Measurements from ENCODE around the gene LY9. TPM values are rescaled to one million over a fixed set of nuclear protein-coding genes. Genes with fewer than 3 reads are reported as not detected.

LY9 gene
- polyA plus RNA-seq, 1 of the 3 experiments (the other 2 are of a cell fraction) = not detected

GRCh38 chr1:160863774-160864131 lies 67.8 kb downstream of the LY9 start:
- Histone ChIP-seq H3K4me1 (ENCODE audit: control insufficient read depth in 1 of 2, insufficient read depth in 2 of 2, low read depth in 1 of 2, low read length in 1 of 2) (no peaks in the 10 kb centered on the region), H3K9me2 (no peaks in the 10 kb centered on the region), H4K20me1 (ENCODE audit: insufficient read depth) (no peaks in the 10 kb centered on the region), H3K4me3 (ENCODE audit: low read depth in 2 of 2, low read length in 1 of 2) (no peak overlapping the region), H3K9me3 (no peaks in the 10 kb centered on the region), H3K27me3 (ENCODE audit: insufficient read depth) (no peaks in the 10 kb centered on the region; the same call in 1 of the 2 replicates), H3K79me2 (ENCODE audit: insufficient read depth) (no peaks in the 10 kb centered on the region), H2AFZ (ENCODE audit: low read depth) (no peak overlapping the region), H3F3A (replicated peaks; ENCODE audit: insufficient read depth) (no peaks in the 10 kb centered on the region), H3K36me3 (replicated peaks in 1 of 2; ENCODE audit: control insufficient read depth in 1 of 2, insufficient read depth in 2 of 2, low read length in 1 of 2) (no peaks in the 10 kb centered on the region), H3K4me2 (no peak overlapping the region), H3K27ac (ENCODE audit: low read depth in 2 of 2, low read length in 1 of 2) (no peak overlapping the region), H3K9ac (no peak overlapping the region)
- ChIA-PET POLR2A (no interaction called here), CTCF (no interaction called here)
- TF ChIP-seq ZBTB33 (IDR thresholded peaks at IDR 0.05; ENCODE audit: borderline replicate concordance, low read depth) (no peak), PBX3 (IDR thresholded peaks at IDR 0.05) (no peak), EP300 (IDR thresholded peaks at IDR 0.05; ENCODE audit: borderline replicate concordance in 1 of 2, low read depth in 1 of 2, low read length in 1 of 2) (no peak)
- no peak for DNase-seq
- WGBS (ENCODE audit: low lambda C conversion rate) = 17% methylated on average over 4 of the region's 4 CpGs

GRCh38 chr1:160864173-160864572 lies 68.2 kb downstream of the LY9 start:
- H3K4me2 ChIP-seq = no peak overlapping the region
- no peaks in the 10 kb centered on the region for H3K79me2 ChIP-seq (ENCODE audit: insufficient read depth)
- no peak overlapping the region for H3K27ac ChIP-seq (ENCODE audit: low read depth in 2 of 2, low read length in 1 of 2)
- POLR2A ChIA-PET = no interaction called here
- H3F3A ChIP-seq (replicated peaks; ENCODE audit: insufficient read depth) = no peaks in the 10 kb centered on the region
- H3K9ac ChIP-seq = no peak overlapping the region
- no peak overlapping the region for H2AFZ ChIP-seq (ENCODE audit: low read depth)
- no peak for TF ChIP-seq FOXM1 (IDR thresholded peaks at IDR 0.05; ENCODE audit: low read depth)
- 2% methylated on average over 2 of the region's 2 CpGs for WGBS (ENCODE audit: low lambda C conversion rate)
- H3K9me3 ChIP-seq = no peaks in the 10 kb centered on the region
- H4K20me1 ChIP-seq (ENCODE audit: insufficient read depth) = no peaks in the 10 kb centered on the region
- H3K9me2 ChIP-seq = no peaks in the 10 kb centered on the region
- H3K36me3 ChIP-seq (replicated peaks in 1 of 2; ENCODE audit: control insufficient read depth in 1 of 2, insufficient read depth in 2 of 2, low read length in 1 of 2) = no peaks in the 10 kb centered on the region
- H3K4me1 ChIP-seq (ENCODE audit: control insufficient read depth in 1 of 2, insufficient read depth in 2 of 2, low read depth in 1 of 2, low read length in 1 of 2) = no peaks in the 10 kb centered on the region
- CTCF ChIA-PET = no interaction called here
- H3K27me3 ChIP-seq (ENCODE audit: insufficient read depth) = no peaks in the 10 kb centered on the region; the same call in 1 of the 2 replicates
- no peak for DNase-seq
- H3K4me3 ChIP-seq (ENCODE audit: low read depth in 2 of 2, low read length in 1 of 2) = no peak overlapping the region

GRCh38 chr1:160865337-160865736 lies 69.4 kb downstream of the LY9 start:
- Histone ChIP-seq H3K4me2 (no peak overlapping the region), H3K9ac (no peak overlapping the region)
- TF ChIP-seq CHD2 (IDR thresholded peaks at IDR 0.05; ENCODE audit: low read length, partially characterized antibody) = no peak
- no peak for TF ChIP-seq GABPA (IDR thresholded peaks at IDR 0.05; ENCODE audit: low read depth)
- TF ChIP-seq PBX3 (IDR thresholded peaks at IDR 0.05) = no peak
- TF ChIP-seq SIN3A (IDR thresholded peaks at IDR 0.05; ENCODE audit: borderline replicate concordance, low read depth, low read length) = no peak
- TF ChIP-seq SMC3 (IDR thresholded peaks at IDR 0.05; ENCODE audit: low read depth, low read length) = no peak
- no peak for TF ChIP-seq REST (IDR thresholded peaks at IDR 0.05; ENCODE audit: low read depth, low read length)
- TF ChIP-seq POLR2AphosphoS5 (IDR thresholded peaks at IDR 0.05; ENCODE audit: low read depth, low read length) = no peak
- no peak for TF ChIP-seq FOXM1 (IDR thresholded peaks at IDR 0.05; ENCODE audit: low read depth)
- TF ChIP-seq FOSL2 (IDR thresholded peaks at IDR 0.05; ENCODE audit: borderline replicate concordance, low read depth) = no peak
- TF ChIP-seq TCF12 (IDR thresholded peaks at IDR 0.05) = no peak
- no peak for TF ChIP-seq RAD21 (IDR thresholded peaks at IDR 0.05; ENCODE audit: low read length)

More at GRCh38 chr1:160865337-160865736, 69.4 kb downstream of the LY9 start:
- Histone ChIP-seq H3K9me3 (no peaks in the 10 kb centered on the region), H3K4me3 (ENCODE audit: low read depth in 2 of 2, low read length in 1 of 2) (no peak overlapping the region), H2AFZ (ENCODE audit: low read depth) (no peak overlapping the region), H3F3A (replicated peaks; ENCODE audit: insufficient read depth) (no peaks in the 10 kb centered on the region), H3K27ac (ENCODE audit: low read depth in 2 of 2, low read length in 1 of 2) (no peak overlapping the region), H3K9me2 (no peaks in the 10 kb centered on the region), H4K20me1 (ENCODE audit: insufficient read depth) (no peaks in the 10 kb centered on the region), H3K4me1 (ENCODE audit: control insufficient read depth in 1 of 2, insufficient read depth in 2 of 2, low read depth in 1 of 2, low read length in 1 of 2) (no peaks in the 10 kb centered on the region), H3K79me2 (ENCODE audit: insufficient read depth) (no peaks in the 10 kb centered on the region), H3K27me3 (ENCODE audit: insufficient read depth) (no peaks in the 10 kb centered on the region; the same call in 1 of the 2 replicates), H3K36me3 (replicated peaks in 1 of 2; ENCODE audit: control insufficient read depth in 1 of 2, insufficient read depth in 2 of 2, low read length in 1 of 2) (no peaks in the 10 kb centered on the region)
- ChIA-PET POLR2A (no interaction called here), CTCF (interaction anchor here (1.1 kb wide), 1 partner anchor 19 kb away, joined by 5 read pairs; the partner anchor contains the start of gene ITLN1)
- 10% methylated on average over 5 of the region's 5 CpGs for WGBS (ENCODE audit: low lambda C conversion rate)
- DNase-seq = no peak

Data from SK-N-SH (cell line).